ENCODE measurements around the gene TARDBP.
"Not testable (repeated sequence)": the region's sequence is repeated elsewhere in the genome, so short reads cannot be mapped to it uniquely, and the experiment has no call there.

Gene TARDBP

GRCh38 chr1:10990828-10991227 is 21.6 kb upstream of the TARDBP start (continued):
- TF ChIP-seq ISL1 (CRISPR knock-in tag; IDR thresholded peaks at IDR 0.05) (no peak), TCF4 (CRISPR knock-in tag; IDR thresholded peaks at IDR 0.05; ENCODE audit: borderline replicate concordance) (no peak), GLIS3 (CRISPR knock-in tag; IDR thresholded peaks at IDR 0.05) (no peak), PATZ1 (CRISPR knock-in tag; IDR thresholded peaks at IDR 0.05; ENCODE audit: borderline replicate concordance) (no peak)

- ATAC-seq = not testable (repeated sequence)
Measured at GRCh38 chr1:10992004-10992403, 20.4 kb upstream of the TARDBP start.

GRCh38 chr1:10992864-10993263 is 19.6 kb upstream of the TARDBP start:
- ATAC-seq = no peak
- TF ChIP-seq RARB (CRISPR knock-in tag; IDR thresholded peaks at IDR 0.05) (no peak), POU6F1 (CRISPR knock-in tag; IDR thresholded peaks at IDR 0.05; ENCODE audit: borderline replicate concordance, low read depth) (no peak), PPARA (CRISPR knock-in tag; IDR thresholded peaks at IDR 0.05; ENCODE audit: borderline replicate concordance) (no peak), TCF4 (CRISPR knock-in tag; IDR thresholded peaks at IDR 0.05; ENCODE audit: borderline replicate concordance) (no peak), OSR1 (CRISPR knock-in tag; IDR thresholded peaks at IDR 0.05) (no peak), GLIS3 (CRISPR knock-in tag; IDR thresholded peaks at IDR 0.05) (no peak), ZNF70 (CRISPR knock-in tag; IDR thresholded peaks at IDR 0.05) (no peak), ISL1 (CRISPR knock-in tag; IDR thresholded peaks at IDR 0.05) (no peak), CSDC2 (CRISPR knock-in tag; IDR thresholded peaks at IDR 0.05) (no peak), ZNF565 (CRISPR knock-in tag; conservative IDR thresholded peaks at IDR 0.05; ENCODE audit: low read depth) (no peak), ZFP3 (CRISPR knock-in tag; IDR thresholded peaks at IDR 0.05) (no peak), TSHZ2 (CRISPR knock-in tag; IDR thresholded peaks at IDR 0.05) (no peak)

- no peak for TF ChIP-seq ISL1 (CRISPR knock-in tag; IDR thresholded peaks at IDR 0.05)
- no peak for TF ChIP-seq CSDC2 (CRISPR knock-in tag; IDR thresholded peaks at IDR 0.05)
- no peak for TF ChIP-seq TSHZ2 (CRISPR knock-in tag; IDR thresholded peaks at IDR 0.05)
- TF ChIP-seq GLIS3 (CRISPR knock-in tag; IDR thresholded peaks at IDR 0.05) = no peak
- TF ChIP-seq RARB (CRISPR knock-in tag; IDR thresholded peaks at IDR 0.05) = no peak
- no peak for TF ChIP-seq ZNF70 (CRISPR knock-in tag; IDR thresholded peaks at IDR 0.05)
- no peak for TF ChIP-seq TOX (CRISPR knock-in tag; IDR thresholded peaks at IDR 0.05; ENCODE audit: borderline replicate concordance)
- TF ChIP-seq ZC3H10 (CRISPR knock-in tag; IDR thresholded peaks at IDR 0.05) = no peak
- TF ChIP-seq CREB5 (CRISPR knock-in tag; IDR thresholded peaks at IDR 0.05; ENCODE audit: low read depth) = no peak
- TF ChIP-seq TCF4 (CRISPR knock-in tag; IDR thresholded peaks at IDR 0.05; ENCODE audit: borderline replicate concordance) = no peak
- TF ChIP-seq OSR1 (CRISPR knock-in tag; IDR thresholded peaks at IDR 0.05) = no peak
- TF ChIP-seq ZNF8 (CRISPR knock-in tag; IDR thresholded peaks at IDR 0.05) = no peak
- TF ChIP-seq ESRRG (CRISPR knock-in tag; IDR thresholded peaks at IDR 0.05) = no peak
- TF ChIP-seq ZFP30 (CRISPR knock-in tag; IDR thresholded peaks at IDR 0.05) = no peak
- no peak for TF ChIP-seq PPARA (CRISPR knock-in tag; IDR thresholded peaks at IDR 0.05; ENCODE audit: borderline replicate concordance)
- no peak; the same call in 2 of the 3 replicates for ATAC-seq
Measured at GRCh38 chr1:10996100-10996499, 16.4 kb upstream of the TARDBP start.
